Measurements from ENCODE around the gene MAPKAP1. TPM values are rescaled to one million over a fixed set of nuclear protein-coding genes. Genes with fewer than 3 reads are reported as not detected.

MAPKAP1 gene
- total RNA-seq, 1 donor from 2014 or later, result 122 TPM

DNA sequence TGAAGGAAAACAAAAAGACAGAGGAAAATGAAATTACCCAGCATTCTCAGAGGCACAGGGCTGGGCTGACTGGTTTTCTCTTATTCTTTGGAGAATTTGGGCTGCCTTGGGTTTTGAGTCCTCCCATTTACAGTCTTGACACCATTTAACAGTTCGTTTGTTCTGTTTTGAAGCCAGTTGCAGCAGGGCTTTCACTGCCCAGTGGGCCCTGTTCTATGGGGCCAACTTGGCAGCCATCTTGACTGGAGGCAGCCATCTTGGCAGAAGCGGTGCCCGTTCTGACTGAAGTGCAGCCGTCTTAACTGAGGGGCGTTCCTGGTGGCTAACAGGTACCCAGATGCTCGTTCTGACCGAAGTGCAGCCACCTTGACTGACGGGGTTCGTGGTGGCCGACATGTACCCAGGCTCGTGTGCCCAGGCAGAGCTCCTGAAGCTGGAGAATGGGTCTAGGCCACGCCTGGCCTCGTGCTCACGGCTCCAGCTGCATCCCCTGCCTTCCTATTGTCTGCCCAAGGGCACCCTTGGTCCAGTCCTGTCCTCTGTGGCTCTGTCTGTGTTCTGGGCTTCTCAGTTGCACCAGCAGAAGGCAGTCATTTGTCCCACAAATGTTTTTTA is 281.0 kb downstream of the MAPKAP1 start:
- ATAC-seq (ENCODE audit: poor library complexity), result no peak
- DNase-seq, result peak; percentile 17
- intact Hi-C loops (cut with DNase I), result no loop called here

DNA sequence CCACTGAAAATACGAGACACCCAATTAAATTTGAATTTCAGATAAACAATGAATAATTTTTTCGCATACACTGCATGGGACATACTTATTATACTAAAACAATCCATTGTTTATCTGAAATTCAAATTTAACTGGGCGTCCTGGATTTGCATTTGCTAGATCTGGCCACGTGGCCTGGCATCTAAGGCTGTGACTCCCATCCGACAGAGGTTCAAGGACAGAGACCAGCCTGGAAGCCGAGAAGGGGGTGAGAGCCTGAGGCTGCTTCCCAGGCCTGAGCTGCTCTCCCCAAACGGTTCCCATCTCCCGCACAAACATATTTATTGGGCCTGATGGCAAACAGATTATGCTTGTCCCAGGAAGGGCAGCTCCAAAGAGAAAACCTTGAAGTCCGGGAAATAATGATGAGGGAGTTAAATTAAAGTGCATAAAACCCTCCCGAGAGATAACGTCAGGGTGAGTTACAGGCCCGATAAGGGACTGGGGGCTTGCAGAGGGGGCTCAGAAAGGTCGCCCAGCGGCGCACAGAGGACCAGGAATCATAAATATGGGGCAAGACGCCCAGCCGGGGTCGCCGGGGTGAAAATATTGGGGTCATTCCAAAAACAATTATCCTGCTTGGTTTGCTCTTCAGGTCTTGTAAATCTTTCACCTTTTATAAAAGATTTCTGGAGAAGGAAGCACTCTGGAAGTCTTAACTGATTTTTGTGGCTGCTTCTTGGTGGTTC is 281.7 kb downstream of the MAPKAP1 start:
- DNase-seq (peak; percentile 3), ATAC-seq (ENCODE audit: poor library complexity) (no peak)
- intact Hi-C loops (cut with DNase I), result no loop called here

DNA sequence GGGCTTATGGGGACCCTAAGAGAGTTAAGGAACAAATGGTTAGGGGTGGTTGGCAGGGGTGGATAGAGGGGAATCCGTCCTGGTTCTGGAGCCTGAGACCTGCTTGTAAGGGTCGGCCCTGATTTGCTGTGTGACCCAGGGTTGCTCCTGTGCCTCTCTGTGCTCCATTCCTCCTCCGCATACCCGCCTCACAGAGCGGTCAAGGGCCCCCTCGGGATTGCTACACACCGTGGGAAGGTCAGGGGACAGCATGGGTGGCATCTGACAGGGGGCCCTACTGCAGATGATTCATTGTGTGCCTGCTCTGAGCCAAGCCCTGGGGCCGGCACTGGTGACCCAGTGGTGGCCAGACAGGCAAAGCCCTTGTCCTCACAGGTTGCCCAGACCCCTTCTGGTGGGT is 283.0 kb downstream of the MAPKAP1 start:
- intact Hi-C loops (cut with DNase I), result no loop called here
- ATAC-seq (ENCODE audit: poor library complexity), result no peak
- no peak for DNase-seq

DNA sequence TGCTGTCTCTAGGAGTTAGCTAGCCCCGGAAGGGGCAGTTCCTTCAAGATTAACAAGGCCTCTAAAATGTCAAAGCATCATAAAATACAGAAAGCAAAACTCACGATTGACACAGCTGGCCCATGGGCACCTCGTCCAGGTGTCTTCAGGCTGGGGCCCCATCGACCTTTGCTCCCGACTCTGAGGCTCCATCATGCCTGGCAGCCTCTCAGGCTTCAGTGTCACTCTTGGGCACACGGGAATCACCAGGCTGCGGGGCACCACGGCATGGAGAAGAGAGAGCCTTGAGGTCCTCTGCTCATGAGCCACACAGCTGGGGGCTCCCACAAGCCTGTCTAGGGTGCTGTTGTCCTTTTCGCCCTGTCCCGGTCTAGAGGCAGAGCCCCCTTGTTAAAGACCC is 284.2 kb downstream of the MAPKAP1 start:
- intact Hi-C loops (cut with DNase I), result no loop called here
- no peak for ATAC-seq (ENCODE audit: poor library complexity)
- DNase-seq, result peak; percentile 20

DNA sequence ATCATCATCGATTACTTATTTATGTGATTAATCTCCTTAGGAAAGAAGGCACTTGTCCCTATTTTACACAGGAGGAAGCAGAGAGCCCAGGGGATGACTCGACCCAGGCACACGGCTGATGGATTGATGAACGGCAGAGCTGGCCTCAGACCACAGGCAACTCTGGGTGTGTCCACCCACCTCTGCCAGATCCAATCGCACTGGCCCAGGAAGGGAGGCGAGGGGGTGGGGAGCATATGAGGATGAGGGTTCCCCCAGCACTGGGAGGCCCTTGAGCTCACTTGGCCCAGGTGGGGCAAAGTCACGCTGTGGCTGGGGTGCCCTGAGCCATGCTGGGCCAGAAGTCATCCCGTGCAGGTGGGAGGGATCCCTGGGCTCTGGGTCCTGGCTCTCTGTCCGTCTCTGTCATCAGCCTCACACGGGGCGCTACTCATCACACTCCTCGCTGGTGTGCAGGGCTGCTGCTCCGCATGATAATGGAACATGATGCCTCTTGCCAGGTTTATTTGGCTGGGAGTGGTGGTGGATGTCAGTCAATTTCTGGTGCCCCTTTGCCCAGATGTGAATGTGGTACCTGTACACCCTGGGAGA is 285.3 kb downstream of the MAPKAP1 start:
- no peak for ATAC-seq (ENCODE audit: poor library complexity)
- DNase-seq, result peak; percentile 23
- intact Hi-C loops (cut with DNase I), result no loop called here

DNA sequence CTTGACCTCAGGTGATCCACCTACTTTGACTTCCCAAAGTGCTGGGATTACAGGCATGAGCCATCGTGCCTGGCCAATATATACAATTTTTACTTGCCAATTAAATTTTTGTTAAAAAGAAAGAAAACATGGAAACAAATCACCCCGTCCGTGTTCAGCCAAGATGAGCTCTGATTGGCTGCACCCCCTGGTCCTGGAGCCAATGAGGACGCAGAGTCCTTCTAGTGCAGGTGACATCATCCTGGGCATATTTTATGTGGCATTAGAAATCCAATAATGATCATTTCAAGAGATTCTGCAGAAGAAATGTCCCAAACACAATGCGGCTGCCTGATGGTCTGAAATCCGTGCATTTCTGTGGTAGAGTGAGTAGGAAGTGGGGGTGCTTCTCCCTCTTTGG is 285.8 kb downstream of the MAPKAP1 start:
- ATAC-seq (ENCODE audit: poor library complexity) (no peak), DNase-seq (peak; percentile 4)
- intact Hi-C loops (cut with DNase I), result no loop called here

DNA sequence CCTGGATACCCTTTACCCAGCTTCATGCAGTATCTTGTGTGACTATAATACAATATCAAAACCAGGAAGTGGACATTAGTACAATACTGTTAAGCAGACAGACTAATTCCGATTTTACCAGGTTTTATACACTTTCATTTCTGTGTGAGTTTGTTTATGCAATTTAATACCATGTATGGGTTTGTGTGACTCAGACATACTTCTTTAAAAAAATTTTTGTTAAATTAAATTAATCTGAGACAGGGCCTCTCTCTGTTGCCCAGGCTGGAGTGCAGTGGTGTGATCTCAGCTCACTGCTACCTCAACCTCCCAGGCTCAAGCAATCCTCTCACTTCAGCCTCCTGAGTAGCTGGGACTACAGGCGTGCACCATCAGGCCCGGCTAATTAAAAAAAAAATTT is 288.6 kb downstream of the MAPKAP1 start:
- DNase-seq (no peak), ATAC-seq (ENCODE audit: poor library complexity) (no peak)
- intact Hi-C loops (cut with DNase I), result loop anchor here (5.0 kb wide), 1 partner anchor 319 kb away; no protein-coding TSS in a partner anchor

DNA sequence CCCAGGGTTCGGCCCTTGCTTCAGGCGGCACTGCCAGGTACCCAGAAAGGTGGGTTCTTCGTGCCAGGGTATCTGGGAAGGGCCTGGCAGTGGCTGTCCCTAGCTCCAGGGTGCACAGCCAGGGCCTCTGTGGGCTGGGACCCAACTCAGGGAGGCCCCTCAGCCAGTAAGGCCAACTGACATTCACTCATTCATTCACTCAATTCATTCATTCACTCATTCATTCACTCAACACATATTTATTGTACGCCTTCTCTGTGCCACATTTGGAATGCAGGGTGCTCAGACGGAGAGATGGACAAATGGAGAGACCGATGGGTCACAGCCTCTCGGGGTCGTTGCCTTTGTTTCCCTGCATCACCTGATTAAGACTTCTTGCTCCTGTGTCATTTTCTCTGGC is 290.5 kb downstream of the MAPKAP1 start:
- ATAC-seq (ENCODE audit: poor library complexity) (no peak), DNase-seq (no peak)
- intact Hi-C loops (cut with DNase I), result loop anchor here (5.0 kb wide), 1 partner anchor 321 kb away; no protein-coding TSS in a partner anchor

DNA sequence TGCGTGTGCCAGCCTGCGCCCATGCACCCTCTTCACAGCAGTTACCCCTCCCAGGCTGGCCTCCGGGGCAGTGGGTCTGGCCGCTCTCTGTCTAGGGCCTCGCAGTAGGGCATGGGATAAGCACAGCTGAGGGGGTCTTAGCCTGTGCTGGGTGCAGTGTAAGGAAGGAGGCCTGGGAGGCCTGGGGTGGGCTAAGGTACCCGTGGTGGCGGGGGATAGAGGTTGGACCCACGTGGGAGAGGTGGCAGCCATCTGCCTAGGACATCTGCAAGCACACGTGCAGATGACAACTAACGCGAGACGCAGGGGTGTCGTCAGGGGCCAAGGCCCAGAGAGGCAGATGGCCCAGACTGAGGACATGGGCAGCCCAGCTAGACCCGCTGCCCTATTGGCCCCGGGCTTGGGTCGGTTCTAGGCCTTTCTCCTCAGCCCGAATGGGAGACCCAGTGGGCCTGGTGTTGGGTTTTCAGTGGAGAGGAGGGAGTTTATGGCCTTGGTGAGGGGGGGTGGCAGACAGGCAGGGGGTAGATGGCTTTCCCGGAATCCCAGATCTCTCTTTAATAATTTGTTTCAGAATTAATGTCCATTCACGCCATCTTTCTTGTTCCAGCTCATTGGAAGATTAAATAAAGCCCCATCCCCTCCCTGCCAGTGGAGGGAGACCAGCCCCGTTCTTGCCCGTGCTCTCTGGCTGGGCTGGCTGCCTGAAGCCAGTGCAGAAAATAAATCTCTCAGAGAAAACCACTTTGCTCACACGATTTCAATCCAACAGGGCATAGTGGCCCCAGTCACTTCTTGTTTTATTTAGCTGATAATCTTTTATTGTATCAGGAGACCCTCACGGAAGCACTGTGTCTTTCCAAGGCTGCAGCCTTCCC is 291.2 kb downstream of the MAPKAP1 start:
- intact Hi-C loops (cut with DNase I), result loop anchor here (5.0 kb wide), 1 partner anchor 321 kb away; no protein-coding TSS in a partner anchor
- ATAC-seq (ENCODE audit: poor library complexity), result peak; percentile 52
- DNase-seq, result peak; percentile 26

DNA sequence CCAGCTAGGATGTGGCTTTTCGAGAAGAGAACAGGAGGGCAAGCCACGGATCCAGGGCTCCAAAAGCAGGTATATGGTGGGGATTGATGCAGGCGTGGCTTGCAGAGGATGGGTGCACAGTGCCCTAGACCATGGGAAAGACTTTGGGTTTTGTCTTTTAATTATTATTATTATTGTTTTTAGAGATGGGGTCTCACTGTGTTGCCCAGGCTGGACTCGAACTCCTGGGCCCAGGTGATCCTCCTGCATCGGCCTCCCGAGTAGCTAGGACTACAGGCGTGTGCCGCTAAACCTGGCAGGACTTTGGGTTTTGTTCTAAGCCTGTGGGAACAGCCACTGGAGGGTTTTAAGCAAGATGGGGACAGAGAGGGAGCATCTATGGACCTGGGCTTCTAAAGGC is 293.4 kb downstream of the MAPKAP1 start:
- ATAC-seq (ENCODE audit: poor library complexity) (no peak), DNase-seq (peak; percentile 32)
- intact Hi-C loops (cut with DNase I), result no loop called here

DNA sequence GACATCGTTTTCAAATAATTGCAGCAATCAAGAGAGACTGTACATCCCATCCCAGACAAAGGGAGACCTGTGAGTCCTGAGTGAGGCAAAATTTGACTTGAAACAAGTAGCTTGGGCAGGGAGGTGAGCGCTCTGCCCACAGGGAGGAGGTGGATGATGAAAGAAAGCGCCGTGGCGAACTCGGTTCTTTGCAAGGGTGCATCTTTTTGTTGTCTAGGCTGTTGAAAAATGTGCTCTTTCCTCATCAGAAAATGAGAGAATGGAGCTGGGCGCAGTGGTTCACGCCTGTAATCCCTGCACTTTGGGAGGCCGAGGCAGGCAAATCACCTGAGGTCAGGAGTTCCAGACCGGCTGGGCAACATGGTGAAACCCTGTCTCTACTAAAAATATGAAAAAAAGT is 294.8 kb downstream of the MAPKAP1 start:
- no peak for ATAC-seq (ENCODE audit: poor library complexity)
- peak; percentile 7 for DNase-seq
- intact Hi-C loops (cut with DNase I), result no loop called here

DNA sequence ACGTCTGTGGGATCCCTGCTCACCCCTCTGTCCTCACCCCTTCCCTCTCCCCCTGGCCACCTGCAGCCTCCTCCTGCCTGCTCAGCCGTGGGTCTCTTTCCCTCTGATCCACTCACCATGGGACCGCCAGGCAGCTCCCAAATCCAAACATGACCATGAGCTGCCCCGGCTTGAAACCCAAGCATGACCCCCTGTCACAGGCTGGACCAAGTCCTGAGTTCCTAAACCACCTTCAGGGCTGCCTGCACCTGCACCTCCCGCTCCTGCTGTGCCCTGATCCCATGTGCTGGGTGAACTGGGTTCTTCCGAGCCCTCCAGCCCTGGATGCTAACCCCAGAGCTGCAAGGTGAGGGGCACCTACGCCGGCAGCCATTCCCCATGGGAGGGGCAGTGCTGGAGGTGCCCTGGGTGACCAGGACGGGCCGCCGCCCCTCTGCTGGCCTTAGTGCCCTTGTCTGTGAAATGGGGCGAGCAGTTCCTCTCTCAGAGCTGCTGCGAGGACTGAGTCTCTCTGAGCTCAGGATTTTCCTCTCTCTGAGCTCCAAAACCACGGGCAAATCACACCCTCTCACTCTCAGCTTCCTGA is 295.7 kb downstream of the MAPKAP1 start:
- peak; percentile 26 for DNase-seq

DNA sequence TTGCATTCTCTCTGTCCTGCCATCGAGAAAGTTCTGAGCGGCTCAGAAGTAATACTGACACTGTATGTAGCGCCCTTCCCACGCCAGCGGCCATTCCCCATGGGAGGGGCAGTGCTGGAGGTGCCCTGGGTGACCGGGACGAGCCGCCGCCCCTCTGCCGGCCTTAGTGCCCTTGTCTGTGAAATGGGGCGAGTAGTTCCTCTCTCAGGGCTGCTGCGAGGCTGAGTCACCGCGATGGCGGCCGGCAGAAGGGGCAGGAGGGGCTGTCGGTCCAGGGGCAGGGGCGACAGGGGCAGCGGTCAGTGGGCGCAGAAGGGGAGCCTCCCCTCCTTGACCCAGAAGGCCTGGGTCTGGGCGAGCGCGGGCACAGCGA is 296.5 kb downstream of the MAPKAP1 start:
- DNase-seq (peak; percentile 40), ATAC-seq (ENCODE audit: poor library complexity) (no peak)
- intact Hi-C loops (cut with DNase I), result no loop called here

More for the DNA sequence above, 295.7 kb downstream of the MAPKAP1 start:
- ATAC-seq (ENCODE audit: poor library complexity), result no peak
- intact Hi-C loops (cut with DNase I), result no loop called here

DNA sequence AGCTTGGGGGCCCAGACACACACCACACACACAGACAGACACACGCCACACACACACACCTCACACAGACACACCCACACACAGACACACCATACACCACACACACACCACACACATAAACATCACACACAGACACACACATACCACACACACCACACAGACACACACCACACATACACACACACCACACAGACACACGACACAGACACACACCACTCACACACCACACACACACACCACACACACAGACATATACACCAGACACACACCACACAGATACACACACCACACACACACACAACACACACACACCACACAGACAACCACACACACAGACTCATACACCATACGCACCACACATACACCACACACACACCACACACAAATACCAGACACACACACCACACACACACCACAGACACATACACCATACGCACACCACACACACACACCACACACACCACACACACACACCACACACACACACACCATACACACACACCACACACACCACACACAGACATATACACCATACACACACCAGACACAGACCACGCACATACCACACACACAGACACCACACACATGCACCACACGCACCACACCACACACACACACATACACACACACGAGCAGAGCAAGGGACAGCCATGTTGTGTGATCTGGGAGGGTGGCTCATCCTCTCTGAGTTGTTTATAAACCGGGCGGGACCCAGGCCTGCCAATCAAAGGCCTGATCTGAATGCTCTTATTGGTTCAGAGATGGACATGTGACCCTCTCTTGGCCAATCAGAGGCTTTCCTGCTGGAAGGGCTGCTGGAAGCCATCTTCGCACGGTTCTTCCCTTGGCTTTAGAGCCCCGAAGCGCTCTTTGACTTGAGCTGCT is 297.1 kb downstream of the MAPKAP1 start:
- intact Hi-C loops (cut with DNase I), result loop anchor here (5.0 kb wide), 2 partner anchors 217 to 817 kb away; no protein-coding TSS in a partner anchor
- peak; percentile 27 for DNase-seq
- no peak for ATAC-seq (ENCODE audit: poor library complexity)

DNA sequence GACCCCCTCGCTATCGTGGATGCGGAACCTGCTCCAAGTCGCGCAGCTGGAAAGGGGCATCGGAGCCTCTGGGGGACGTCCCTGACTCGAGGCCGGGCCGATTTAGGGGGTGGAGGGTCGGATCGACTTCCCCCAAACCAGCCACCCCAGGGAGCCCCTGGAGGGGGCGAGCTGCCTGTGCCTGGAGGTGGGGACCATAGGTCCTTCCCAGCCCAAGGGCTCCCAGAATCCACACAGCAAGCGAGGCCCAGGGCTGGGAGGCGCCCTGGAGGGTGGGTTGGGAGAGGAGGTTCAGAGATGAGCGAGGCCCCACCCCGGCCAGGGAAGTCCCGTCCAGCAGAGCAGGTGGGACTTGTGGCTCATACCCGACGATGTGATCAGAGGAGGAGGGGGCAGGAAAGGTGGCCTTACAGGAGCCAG is 297.8 kb downstream of the MAPKAP1 start:
- DNase-seq (no peak), ATAC-seq (ENCODE audit: poor library complexity) (no peak)
- intact Hi-C loops (cut with DNase I), result loop anchor here (5.0 kb wide), 2 partner anchors 218 to 818 kb away; no protein-coding TSS in a partner anchor

DNA sequence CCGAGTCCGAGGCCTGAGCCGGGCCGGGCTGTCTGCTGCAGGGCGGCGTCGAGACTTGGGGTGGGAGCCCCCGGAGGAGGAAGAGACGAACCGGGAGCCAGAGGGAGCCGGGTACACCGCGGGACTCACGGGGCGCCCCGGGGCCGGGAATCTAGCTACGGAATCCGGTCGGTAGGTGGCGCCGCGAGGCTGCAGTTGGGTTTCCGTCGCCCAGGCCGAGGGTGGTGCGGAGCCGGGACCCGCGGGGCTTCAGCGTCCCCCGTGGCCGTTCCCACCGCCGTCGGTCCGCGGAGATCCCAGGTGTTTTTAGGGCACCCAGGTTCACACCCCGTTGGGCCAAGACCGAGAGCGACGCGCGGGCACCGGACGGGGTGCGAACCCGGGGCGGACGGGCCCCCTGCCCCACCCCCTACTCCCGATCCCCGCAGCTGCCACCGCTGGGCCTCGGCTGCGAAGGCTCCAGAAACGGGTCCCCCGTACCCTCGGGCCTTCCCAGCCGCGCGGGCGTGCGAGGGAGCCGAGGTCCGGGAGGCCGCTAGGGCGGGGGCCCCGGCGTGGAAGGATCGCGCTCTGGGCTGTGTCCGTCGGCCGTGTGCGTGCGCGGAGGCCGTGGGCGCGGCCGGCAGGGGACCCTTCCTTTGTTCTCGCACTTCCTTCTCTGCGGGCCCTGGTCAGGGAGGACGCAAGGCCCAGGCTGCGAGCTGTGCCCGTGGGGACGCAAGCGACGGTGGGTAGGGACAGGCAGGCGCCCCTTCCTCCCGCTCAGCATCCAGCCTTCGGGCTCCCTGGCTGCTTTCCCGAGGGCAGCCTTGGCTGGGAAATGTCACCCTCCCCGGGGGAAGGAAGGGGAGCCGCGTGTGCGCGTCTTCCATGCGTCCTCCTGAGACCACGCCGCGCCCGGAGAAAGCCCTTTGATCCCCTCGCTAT is 298.8 kb downstream of the MAPKAP1 start:
- intact Hi-C loops (cut with DNase I), result loop anchor here (5.0 kb wide), 2 partner anchors 219 to 819 kb away; no protein-coding TSS in a partner anchor
- peak; percentile 87 for DNase-seq
- peak; percentile 96 for ATAC-seq (ENCODE audit: poor library complexity)
